Right lobe of liver (tissue), 4 donors: Measurements from ENCODE around the gene LYST.

Source experiments
- CTCF ChIP-seq, 4 donors: fragments of 200-600 bp in 3 of 4; fragments of 450-650 bp in 1 of 4; IDR thresholded peaks; one replicate each; pipeline versions ENCODE4 v1.5.1 to v1.8.0; 2016 to 2022; ENCODE audit warnings: antibody characterized with exemption in 4 of 4, mild to moderate bottlenecking in 2 of 4
- POLR2A ChIP-seq: fragments of 450-650 bp; IDR thresholded peaks from one replicate; pipeline ENCODE4 v1.6.1; 2017; ENCODE audit warnings: antibody characterized with exemption, mild to moderate bottlenecking
- donor health status: DM: no; HTN: no; CAD: no.
- donor health status: DM: no; HTN: no; CAD: no.
- donor health status: DM: no; HTN: yes; CAD: no.

GRCh38 chr1:235907187-235907896 lies 40.6 kb upstream of the LYST start:
- TF ChIP-seq CTCF (IDR thresholded peaks at IDR 0.05): no peak
- no peak for TF ChIP-seq POLR2A
